Smooth muscle cell (in vitro differentiated cells): ENCODE results near the gene RUNX2. TPM values are rescaled to one million over a fixed set of nuclear protein-coding genes. Genes with fewer than 3 reads are reported as not detected.

Experiments
- DNase-seq: peaks from one replicate; lab custom pipeline; 2025; ENCODE audit not compliant: unreplicated experiment; lab: John Stamatoyannopoulos, UW
- H2AFZ ChIP-seq: fragments of 200-600 bp; sonication (generic); 2 replicates; pipeline ENCODE4 v1.6.0; 2016; ENCODE audit warnings: antibody characterized with exemption, low read depth, mild to moderate bottlenecking
- H3F3A ChIP-seq: fragments of 200-600 bp; sonication (generic); 2 replicates; pipeline ENCODE4 v1.6.0; 2017; ENCODE audit warnings: antibody characterized with exemption, low read depth
- H3K27ac ChIP-seq: fragments of 200-600 bp; sonication (generic); 2 replicates; pipeline ENCODE4 v1.5.1; 2016; ENCODE audit warnings: low read depth, mild to moderate bottlenecking
- H3K27me3 ChIP-seq: fragments of 200-600 bp; sonication (generic); 2 replicates; pipeline ENCODE4 v1.6.1; 2016; ENCODE audit warnings: low read depth, mild to moderate bottlenecking
- H3K36me3 ChIP-seq: fragments of 200-600 bp; sonication (generic); 2 replicates; pipeline ENCODE4 v1.5.1; 2016; ENCODE audit warnings: low read depth
- H3K4me1 ChIP-seq: fragments of 200-600 bp; sonication (generic); 2 replicates; pipeline ENCODE4 v1.5.1; 2016; ENCODE audit warnings: low read depth
- H3K4me2 ChIP-seq: fragments of 200-600 bp; sonication (generic); 2 replicates; pipeline ENCODE4 v1.6.0; 2016; ENCODE audit warnings: mild to moderate bottlenecking
- H3K4me3 ChIP-seq: fragments of 200-600 bp; sonication (generic); 2 replicates; pipeline ENCODE4 v1.5.1; 2016; ENCODE audit warnings: mild to moderate bottlenecking
- H3K79me2 ChIP-seq: fragments of 200-600 bp; sonication (generic); 2 replicates; pipeline ENCODE4 v1.6.0; 2016; ENCODE audit warnings: low read depth, mild to moderate bottlenecking
- H3K9ac ChIP-seq: fragments of 200-600 bp; sonication (generic); 2 replicates; pipeline ENCODE4 v1.6.0; 2016; ENCODE audit warnings: low read depth
- H3K9me3 ChIP-seq: fragments of 200-600 bp; sonication (generic); replicated peaks from 2 replicates; pipeline ENCODE4 v1.5.1; 2016; ENCODE audit warnings: low read depth
- H4K20me1 ChIP-seq: fragments of 200-600 bp; sonication (generic); 2 replicates; pipeline ENCODE4 v1.6.0; 2016; ENCODE audit warnings: low read depth
- WGBS: methylation state at CpG from one replicate; pipeline ENCODE4 v1.1.7; 2016; ENCODE audit warnings: low lambda C conversion rate; 5-methylcytosine and 5-hydroxymethylcytosine counted together
- polyA plus RNA-seq: library from polyadenylated mRNA; unstranded; fragments of >200 nt; fragmentation: Nextera tagmentation; extraction: Ambion mirVana; gene quantifications from 2 replicates; pipeline ENCODE4 v1.2.1, GENCODE V29; 2016
- total RNA-seq: library from RNA; depleted of rRNA; stranded (reverse); fragments of >200 nt; gene quantifications from 2 replicates; pipeline ENCODE4 v1.2.3, GENCODE V29; 2014
- TF ChIP-seq, protein P1 (sequence below): fragments of 200-600 bp; sonication (generic); IDR thresholded peaks from 2 replicates; pipeline ENCODE4 v1.5.1; 2017; ENCODE audit warnings: borderline replicate concordance, mild to moderate bottlenecking, antibody characterized with exemption; ENCODE audit not compliant: insufficient read depth, poor library complexity, severe bottlenecking

The RUNX2 gene
- total and polyA plus RNA-seq, 2 experiments from 2014 or later = 12.5 to 16.4 TPM

DNA sequence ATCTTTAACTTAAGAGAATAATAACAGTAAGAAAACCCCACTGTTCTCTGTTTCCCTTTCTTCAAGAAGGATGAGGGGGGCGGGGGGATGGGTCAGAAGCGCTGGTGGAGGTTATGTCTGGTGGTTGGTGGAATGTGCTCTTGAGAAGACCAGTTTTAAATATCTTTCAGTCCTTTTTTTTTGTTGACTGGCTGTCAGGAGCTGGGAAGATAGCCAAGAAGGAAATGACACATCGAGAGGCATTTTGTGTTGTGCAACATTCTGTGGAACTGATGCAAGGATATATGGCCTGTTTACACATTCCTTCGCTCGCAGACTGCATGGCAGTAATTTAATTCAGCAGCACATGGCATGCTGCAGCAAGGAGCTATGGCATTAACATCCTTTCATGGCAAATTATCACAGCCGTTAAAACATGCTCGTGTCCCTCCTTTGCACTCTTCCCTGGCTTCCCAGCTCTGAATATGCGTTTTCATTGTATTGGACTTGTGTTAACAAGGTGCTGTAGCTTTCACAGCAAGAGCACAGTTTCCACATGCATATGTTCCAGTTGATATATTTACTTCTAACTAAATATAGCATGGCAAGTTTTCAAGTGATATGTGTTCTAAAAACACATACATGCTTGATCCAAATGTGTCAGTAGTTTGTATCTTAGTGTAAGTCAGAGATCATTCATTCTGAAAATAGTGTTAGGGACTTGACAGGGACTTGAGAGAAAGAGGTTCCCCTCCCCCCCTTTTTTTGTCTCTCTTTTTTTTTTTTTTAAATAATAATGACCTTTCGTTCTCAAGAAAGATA, 117.8 kb downstream of the RUNX2 start:
- 4% methylated on average over 9 of the region's 9 CpGs for WGBS
- Histone ChIP-seq H3K4me2 (peak overlapping the region; percentile 81), H3F3A (peaks cover 27% of the 10 kb centered on the region), H2AFZ (no peak overlapping the region), H3K36me3 (no peaks in the 10 kb centered on the region), H3K9ac (peak overlapping the region; percentile 38), H3K27me3 (no peaks in the 10 kb centered on the region), H3K4me1 (peaks cover 23% of the 10 kb centered on the region), H3K4me3 (no peak overlapping the region), H3K79me2 (peaks cover 26% of the 10 kb centered on the region), H4K20me1 (no peaks in the 10 kb centered on the region), H3K27ac (peak overlapping the region; percentile 90), H3K9me3 (no peaks in the 10 kb centered on the region)
- peak; percentile 57 for DNase-seq
- TF ChIP-seq, protein P1, sequence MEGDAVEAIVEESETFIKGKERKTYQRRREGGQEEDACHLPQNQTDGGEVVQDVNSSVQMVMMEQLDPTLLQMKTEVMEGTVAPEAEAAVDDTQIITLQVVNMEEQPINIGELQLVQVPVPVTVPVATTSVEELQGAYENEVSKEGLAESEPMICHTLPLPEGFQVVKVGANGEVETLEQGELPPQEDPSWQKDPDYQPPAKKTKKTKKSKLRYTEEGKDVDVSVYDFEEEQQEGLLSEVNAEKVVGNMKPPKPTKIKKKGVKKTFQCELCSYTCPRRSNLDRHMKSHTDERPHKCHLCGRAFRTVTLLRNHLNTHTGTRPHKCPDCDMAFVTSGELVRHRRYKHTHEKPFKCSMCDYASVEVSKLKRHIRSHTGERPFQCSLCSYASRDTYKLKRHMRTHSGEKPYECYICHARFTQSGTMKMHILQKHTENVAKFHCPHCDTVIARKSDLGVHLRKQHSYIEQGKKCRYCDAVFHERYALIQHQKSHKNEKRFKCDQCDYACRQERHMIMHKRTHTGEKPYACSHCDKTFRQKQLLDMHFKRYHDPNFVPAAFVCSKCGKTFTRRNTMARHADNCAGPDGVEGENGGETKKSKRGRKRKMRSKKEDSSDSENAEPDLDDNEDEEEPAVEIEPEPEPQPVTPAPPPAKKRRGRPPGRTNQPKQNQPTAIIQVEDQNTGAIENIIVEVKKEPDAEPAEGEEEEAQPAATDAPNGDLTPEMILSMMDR = no peak

DNA sequence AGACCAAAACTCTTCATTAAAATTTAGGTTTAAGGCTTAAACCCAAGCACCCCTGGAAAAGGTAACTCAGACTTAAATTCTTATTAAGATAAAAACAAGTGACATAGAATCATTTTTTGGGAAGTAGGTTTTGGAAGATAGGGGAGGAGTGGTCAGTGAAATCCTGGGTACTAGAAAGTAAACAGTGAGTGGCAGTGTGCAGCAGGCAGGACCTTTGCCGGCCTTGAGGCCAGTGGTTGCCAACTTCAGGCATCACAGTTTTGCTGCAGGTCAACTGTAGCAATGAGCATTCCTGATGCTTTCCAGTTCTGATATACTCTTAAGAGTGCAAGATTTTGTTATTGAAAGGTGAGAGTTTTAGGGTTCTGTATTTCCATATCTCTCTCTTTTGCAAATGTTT, 118.9 kb downstream of the RUNX2 start:
- Histone ChIP-seq H3K9ac (peak overlapping the region; percentile 38), H3K4me3 (no peak overlapping the region), H3K27ac (peak overlapping the region; percentile 90), H3K4me1 (peaks cover 23% of the 10 kb centered on the region), H2AFZ (no peak overlapping the region), H3K79me2 (peaks cover 30% of the 10 kb centered on the region), H3K4me2 (peak overlapping the region; percentile 81), H3K27me3 (no peaks in the 10 kb centered on the region), H4K20me1 (no peaks in the 10 kb centered on the region), H3K9me3 (no peaks in the 10 kb centered on the region), H3F3A (peaks cover 17% of the 10 kb centered on the region), H3K36me3 (no peaks in the 10 kb centered on the region)
- TF ChIP-seq, protein P1 = no peak
- 72% methylated on average over 1 of the region's 1 CpG for WGBS
- DNase-seq = no peak

DNA sequence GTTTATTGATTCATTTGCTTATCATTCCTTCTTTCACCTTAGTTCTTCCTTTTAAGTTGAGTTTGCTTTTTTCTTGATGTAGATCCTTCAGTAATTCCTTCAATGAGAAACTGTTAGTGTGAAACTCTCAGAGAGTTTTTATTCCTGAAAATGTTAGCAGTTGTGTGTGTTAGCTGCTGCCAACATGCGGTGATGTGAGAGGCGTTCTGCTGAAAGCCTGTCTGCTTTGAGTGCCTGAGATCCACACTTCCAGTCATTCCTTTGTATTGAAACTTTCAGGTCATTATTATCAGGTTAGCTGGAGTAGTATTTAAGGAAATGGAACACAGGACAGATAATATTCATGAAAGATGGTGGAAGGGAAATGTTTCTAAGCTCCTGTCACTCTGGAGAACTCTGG, 119.6 kb downstream of the RUNX2 start:
- Histone ChIP-seq H3K27ac (peak overlapping the region; percentile 90), H3K27me3 (no peaks in the 10 kb centered on the region), H2AFZ (no peak overlapping the region), H4K20me1 (no peaks in the 10 kb centered on the region), H3K4me2 (peak overlapping the region; percentile 81), H3K4me3 (no peak overlapping the region), H3F3A (peaks cover 24% of the 10 kb centered on the region), H3K36me3 (no peaks in the 10 kb centered on the region), H3K9me3 (no peaks in the 10 kb centered on the region), H3K9ac (no peak overlapping the region), H3K4me1 (peaks cover 23% of the 10 kb centered on the region), H3K79me2 (peaks cover 30% of the 10 kb centered on the region)
- 36% methylated on average over 2 of the region's 2 CpGs for WGBS
- DNase-seq = no peak
- TF ChIP-seq, protein P1 = no peak
